Osteocyte (in vitro differentiated cells): Measurements from ENCODE around the gene SELENOV. TPM values are rescaled to one million over a fixed set of nuclear protein-coding genes. Genes with fewer than 3 reads are reported as not detected.

Experiments used
- DNase-seq: peaks from one replicate; pipeline ENCODE4 v3.0.0; 2021; ENCODE audit warnings: mixed read lengths; ENCODE audit not compliant: unreplicated experiment; ENCODE audit errors: extremely low spot score
- H3K27ac Mint-ChIP-seq: one replicate; pipeline ENCODE4 v1.8.0; 2021; ENCODE audit warnings: mild to moderate bottlenecking, mixed read lengths; ENCODE audit not compliant: unreplicated experiment
- H3K27me3 Mint-ChIP-seq: one replicate; pipeline ENCODE4 v1.8.0; 2021; ENCODE audit warnings: mixed read lengths; ENCODE audit not compliant: unreplicated experiment
- H3K36me3 Mint-ChIP-seq: one replicate; pipeline ENCODE4 v1.8.0; 2021; ENCODE audit warnings: mixed read lengths; ENCODE audit not compliant: unreplicated experiment
- H3K4me1 Mint-ChIP-seq: one replicate; pipeline ENCODE4 v1.8.0; 2021; ENCODE audit warnings: mixed read lengths; ENCODE audit not compliant: unreplicated experiment
- H3K4me3 Mint-ChIP-seq: one replicate; pipeline ENCODE4 v1.8.0; 2021; ENCODE audit warnings: mild to moderate bottlenecking, moderate library complexity, mixed read lengths; ENCODE audit not compliant: unreplicated experiment
- H3K9me3 Mint-ChIP-seq: one replicate; pipeline ENCODE4 v1.8.0; 2021; ENCODE audit warnings: mixed read lengths; ENCODE audit not compliant: unreplicated experiment
- CTCF ChIP-seq: fragments of 200-600 bp; sonication (generic); IDR thresholded peaks from 2 replicates; pipeline ENCODE4 v1.5.0; 2021; ENCODE audit warnings: antibody characterized with exemption, mild to moderate bottlenecking, moderate library complexity
- total RNA-seq: library from RNA; stranded (reverse); gene quantifications from 2 replicates; pipeline ENCODE4 v1.2.1, GENCODE V29; 2021

Gene SELENOV
- total RNA-seq, 1 donor from 2014 or later, result not detected

DNA sequence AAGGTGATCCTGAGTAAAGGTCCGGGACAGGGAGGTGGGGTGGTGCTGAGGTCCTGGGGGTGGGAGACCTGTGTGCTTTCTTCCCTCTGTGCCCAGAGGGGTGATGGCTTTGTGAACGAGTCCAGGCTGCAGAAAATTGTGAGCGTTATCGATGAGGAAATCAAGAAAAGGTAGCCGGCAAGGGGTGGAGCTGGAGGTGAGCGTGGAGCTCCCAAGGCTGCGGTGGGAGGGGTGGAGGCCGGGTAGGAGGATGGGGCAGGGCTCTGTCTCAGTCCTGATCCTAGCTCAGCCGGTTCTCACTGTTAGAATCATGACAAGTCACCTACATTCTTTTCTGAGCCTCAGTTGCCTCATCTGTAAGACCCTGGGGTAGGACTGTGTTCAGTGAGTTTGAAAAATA is 4.0 kb downstream of the SELENOV start:
- Mint-ChIP-seq H3K4me1 (peaks cover 18% of the 10 kb centered on the region), H3K4me3 (no peak overlapping the region), H3K27ac (no peak overlapping the region), H3K36me3 (no peaks in the 10 kb centered on the region), H3K9me3 (no peaks in the 10 kb centered on the region), H3K27me3 (peaks cover 40% of the 10 kb centered on the region)
- no peak for DNase-seq
- no peak for TF ChIP-seq CTCF

- Mint-ChIP-seq H3K4me1 (peaks cover 9% of the 10 kb centered on the region), H3K9me3 (no peaks in the 10 kb centered on the region), H3K4me3 (no peak overlapping the region), H3K27ac (no peak overlapping the region), H3K27me3 (peaks cover 22% of the 10 kb centered on the region), H3K36me3 (no peaks in the 10 kb centered on the region)
- no peak for DNase-seq
- TF ChIP-seq CTCF, result no peak
Observed at GRCh38 chr19:39520541-39521484, 5.9 kb downstream of the SELENOV start.

GRCh38 chr19:39524495-39524894 is 9.6 kb downstream of the SELENOV start:
- no peak overlapping the region for H3K4me3 Mint-ChIP-seq
- peaks cover 4% of the 10 kb centered on the region for H3K36me3 Mint-ChIP-seq
- peaks cover 8% of the 10 kb centered on the region for H3K4me1 Mint-ChIP-seq
- no peak for DNase-seq
- TF ChIP-seq CTCF, result no peak
- no peaks in the 10 kb centered on the region for H3K27me3 Mint-ChIP-seq
- no peak overlapping the region for H3K27ac Mint-ChIP-seq
- H3K9me3 Mint-ChIP-seq, result no peaks in the 10 kb centered on the region

DNA sequence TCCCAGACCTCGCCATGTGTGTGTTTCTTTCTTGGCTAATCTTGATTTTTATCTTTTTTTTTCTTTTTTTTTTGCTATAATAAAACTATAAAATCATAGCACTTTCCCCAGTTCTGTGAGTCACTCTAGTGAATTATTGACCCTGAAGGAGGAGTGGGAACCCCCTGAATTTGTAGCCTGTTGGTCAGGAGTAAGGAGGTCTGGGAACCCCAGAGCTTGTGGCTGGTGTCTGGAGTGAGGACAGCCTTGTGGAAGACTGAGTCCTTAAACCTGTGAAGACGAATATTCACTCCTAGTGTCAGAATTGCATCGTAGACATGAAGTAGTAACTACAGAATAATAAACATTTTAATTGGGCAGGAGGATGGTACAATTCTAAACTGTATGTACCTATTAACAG is 10.3 kb downstream of the SELENOV start:
- H3K36me3 Mint-ChIP-seq, result peaks cover 4% of the 10 kb centered on the region
- no peaks in the 10 kb centered on the region for H3K27me3 Mint-ChIP-seq
- no peak overlapping the region for H3K27ac Mint-ChIP-seq
- H3K9me3 Mint-ChIP-seq, result no peaks in the 10 kb centered on the region
- H3K4me3 Mint-ChIP-seq, result no peak overlapping the region
- no peak for TF ChIP-seq CTCF
- peaks cover 3% of the 10 kb centered on the region for H3K4me1 Mint-ChIP-seq
- no peak for DNase-seq

GRCh38 chr19:39531834-39532232 is 16.9 kb downstream of the SELENOV start:
- H3K27me3 Mint-ChIP-seq, result no peaks in the 10 kb centered on the region
- no peak for TF ChIP-seq CTCF
- no peaks in the 10 kb centered on the region for H3K9me3 Mint-ChIP-seq
- peak overlapping the region; percentile 90 for H3K4me3 Mint-ChIP-seq
- no peak for DNase-seq
- H3K36me3 Mint-ChIP-seq, result peaks cover 4% of the 10 kb centered on the region
- H3K4me1 Mint-ChIP-seq, result peaks cover 18% of the 10 kb centered on the region
- peak overlapping the region; percentile 86 for H3K27ac Mint-ChIP-seq
